ENCODE data around the gene SPATS2. TPM values are rescaled to one million over a fixed set of nuclear protein-coding genes. Genes with fewer than 3 reads are reported as not detected.

SPATS2 gene
- total and polyA plus RNA-seq, 10 of the 15 experiments (the other 5 are each of a cell fraction or from before 2014, with no cell fraction given): 9.0 to 54.2 (median 27.5) TPM

DNA sequence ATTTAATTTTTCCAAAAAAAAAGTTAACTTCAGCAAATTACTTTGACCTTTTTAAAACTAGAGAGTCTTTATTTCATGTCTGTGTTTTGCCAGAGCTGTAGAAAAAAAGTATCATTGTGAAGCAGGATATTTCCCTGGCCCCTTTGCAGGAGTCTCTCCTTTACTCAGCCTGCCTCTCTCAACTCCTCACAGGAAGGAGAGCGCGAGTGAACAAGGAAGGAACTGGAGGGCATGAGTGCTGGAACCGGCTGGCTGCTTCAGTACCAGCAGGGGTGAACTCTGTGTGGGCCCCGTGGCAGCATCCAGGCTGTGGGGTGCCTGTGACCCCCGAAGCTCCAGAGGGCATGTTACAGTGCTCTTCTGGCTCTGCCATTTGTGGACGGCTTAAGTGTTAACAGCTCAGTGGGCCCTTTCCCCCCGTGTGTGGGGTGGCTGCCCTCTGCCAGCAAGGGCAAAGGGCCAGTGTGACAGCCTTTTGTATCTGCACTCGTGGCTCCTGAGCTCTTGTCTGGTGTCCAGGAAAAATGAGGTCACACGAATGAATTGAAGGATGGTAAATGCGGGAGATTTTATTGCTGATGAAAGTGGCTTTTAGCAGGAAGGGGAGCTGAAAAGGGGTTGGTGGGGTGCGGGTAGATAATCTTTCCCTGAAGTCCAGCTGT is 95.0 kb downstream of the SPATS2 start (continued):
- TF ChIP-seq, protein P1, sequence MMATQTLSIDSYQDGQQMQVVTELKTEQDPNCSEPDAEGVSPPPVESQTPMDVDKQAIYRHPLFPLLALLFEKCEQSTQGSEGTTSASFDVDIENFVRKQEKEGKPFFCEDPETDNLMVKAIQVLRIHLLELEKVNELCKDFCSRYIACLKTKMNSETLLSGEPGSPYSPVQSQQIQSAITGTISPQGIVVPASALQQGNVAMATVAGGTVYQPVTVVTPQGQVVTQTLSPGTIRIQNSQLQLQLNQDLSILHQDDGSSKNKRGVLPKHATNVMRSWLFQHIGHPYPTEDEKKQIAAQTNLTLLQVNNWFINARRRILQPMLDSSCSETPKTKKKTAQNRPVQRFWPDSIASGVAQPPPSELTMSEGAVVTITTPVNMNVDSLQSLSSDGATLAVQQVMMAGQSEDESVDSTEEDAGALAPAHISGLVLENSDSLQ (IDR thresholded peaks at IDR 0.05): no peak
- TF ChIP-seq JUND (IDR thresholded peaks at IDR 0.05; ENCODE audit: low read depth, low read length) (no peak), CHD2 (IDR thresholded peaks at IDR 0.05; ENCODE audit: borderline replicate concordance, low read depth, low read length) (no peak), SPI1 (IDR thresholded peaks at IDR 0.05; ENCODE audit: borderline replicate concordance, insufficient read depth, low read depth, low read length) (no peak), RCOR1 (conservative IDR thresholded peaks at IDR 0.05; ENCODE audit: low read depth, low read length) (no peak), EZH2 (IDR thresholded peaks at IDR 0.05; ENCODE audit: borderline replicate concordance, control insufficient read depth, low read depth, low read length) (no peak)
- TF ChIP-seq, protein P2, sequence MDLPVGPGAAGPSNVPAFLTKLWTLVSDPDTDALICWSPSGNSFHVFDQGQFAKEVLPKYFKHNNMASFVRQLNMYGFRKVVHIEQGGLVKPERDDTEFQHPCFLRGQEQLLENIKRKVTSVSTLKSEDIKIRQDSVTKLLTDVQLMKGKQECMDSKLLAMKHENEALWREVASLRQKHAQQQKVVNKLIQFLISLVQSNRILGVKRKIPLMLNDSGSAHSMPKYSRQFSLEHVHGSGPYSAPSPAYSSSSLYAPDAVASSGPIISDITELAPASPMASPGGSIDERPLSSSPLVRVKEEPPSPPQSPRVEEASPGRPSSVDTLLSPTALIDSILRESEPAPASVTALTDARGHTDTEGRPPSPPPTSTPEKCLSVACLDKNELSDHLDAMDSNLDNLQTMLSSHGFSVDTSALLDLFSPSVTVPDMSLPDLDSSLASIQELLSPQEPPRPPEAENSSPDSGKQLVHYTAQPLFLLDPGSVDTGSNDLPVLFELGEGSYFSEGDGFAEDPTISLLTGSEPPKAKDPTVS (IDR thresholded peaks at IDR 0.05; ENCODE audit: low read depth, low read length): no peak

DNA sequence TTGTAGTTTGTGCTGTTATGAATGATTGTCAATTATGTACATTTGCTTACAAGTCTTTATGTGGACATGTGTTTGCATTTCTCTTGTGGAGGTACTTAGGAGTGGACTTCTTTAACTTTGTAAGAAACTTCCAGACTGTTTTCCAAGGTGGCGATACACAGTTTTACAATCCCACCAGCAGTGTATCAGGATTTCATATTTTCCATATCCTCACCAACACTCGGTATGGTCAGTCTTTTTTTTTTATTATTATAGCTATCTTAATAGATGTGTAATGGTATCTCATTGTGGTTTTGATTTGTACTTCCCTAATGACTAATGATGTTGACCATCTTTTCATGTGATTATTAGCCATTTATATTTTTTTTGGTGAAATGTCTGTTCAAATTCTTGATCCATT is 97.9 kb downstream of the SPATS2 start:
- H4K20me1 ChIP-seq (ENCODE audit: control insufficient read depth, insufficient read depth): no peaks in the 10 kb centered on the region
- H3K79me2 ChIP-seq (ENCODE audit: control insufficient read depth, insufficient read depth, low read length): no peaks in the 10 kb centered on the region; the same call in none of the 2 replicates
- H3K4me2 ChIP-seq (ENCODE audit: control insufficient read depth, insufficient read depth): no peak overlapping the region
- in situ Hi-C loops (cut with MboI) (no loop called here), intact Hi-C loops (cut with micrococcal nuclease; ENCODE audit: unreplicated experiment) (no loop called here)
- no TSS peak for BruUV-seq (replicated peaks)
- DNase-seq (ENCODE audit: low read depth, low spot score) (no peak), ATAC-seq (no peak), FAIRE-seq (no peak)
- ChIA-PET SMC1A (ENCODE audit: uncharacterized antibody, unreplicated experiment) (interaction anchor here (1.0 kb wide), 1 partner anchor 106 kb away, joined by 4 read pairs; no protein-coding TSS in a partner anchor), POLR2A (interaction anchor here (0.5 to 0.7 kb wide), 5 partner anchors 13 to 112 kb away, joined by 4 to 5 read pairs (median 4); no protein-coding TSS in a partner anchor), CTCF (interaction anchor here (1.1 kb wide), 1 partner anchor 49 kb away, joined by 3 read pairs; no protein-coding TSS in a partner anchor), RAD21 (ENCODE audit: unreplicated experiment) (no interaction called here)
- H3K4me1 ChIP-seq (ENCODE audit: control insufficient read depth, insufficient read depth, low read length): no peaks in the 10 kb centered on the region
- H3K4me3 ChIP-seq: no peak overlapping the region
- WGBS (ENCODE audit: insufficient coverage, insufficient replicate concordance, low lambda C conversion rate, missing lambda C conversion rate): 100% methylated on average over 2 of the region's 2 CpGs
- H3K36me3 ChIP-seq (ENCODE audit: control insufficient read depth in 2 of 2, insufficient read depth in 2 of 2, low read length in 1 of 2): peaks cover 4 to 13% of the 10 kb centered on the region in 2 experiments
- H3K27me3 ChIP-seq (replicated peaks in 1 of 2; ENCODE audit: control insufficient read depth in 2 of 2, insufficient read depth in 2 of 2, low read length in 1 of 2): no peaks in the 10 kb centered on the region
- H3K9ac ChIP-seq (ENCODE audit: control insufficient read depth, insufficient read depth, low read length): no peak overlapping the region
- H3K9me3 ChIP-seq (replicated peaks; ENCODE audit: control insufficient read depth, insufficient read depth, low read length): no peaks in the 10 kb centered on the region; the same call in 2 of the 3 replicates
- no peak overlapping the region for H3K27ac ChIP-seq (ENCODE audit: control insufficient read depth, insufficient read depth)
- no peak overlapping the region for H2AFZ ChIP-seq (ENCODE audit: control insufficient read depth, low read depth, low read length)
- TF ChIP-seq, protein P3, sequence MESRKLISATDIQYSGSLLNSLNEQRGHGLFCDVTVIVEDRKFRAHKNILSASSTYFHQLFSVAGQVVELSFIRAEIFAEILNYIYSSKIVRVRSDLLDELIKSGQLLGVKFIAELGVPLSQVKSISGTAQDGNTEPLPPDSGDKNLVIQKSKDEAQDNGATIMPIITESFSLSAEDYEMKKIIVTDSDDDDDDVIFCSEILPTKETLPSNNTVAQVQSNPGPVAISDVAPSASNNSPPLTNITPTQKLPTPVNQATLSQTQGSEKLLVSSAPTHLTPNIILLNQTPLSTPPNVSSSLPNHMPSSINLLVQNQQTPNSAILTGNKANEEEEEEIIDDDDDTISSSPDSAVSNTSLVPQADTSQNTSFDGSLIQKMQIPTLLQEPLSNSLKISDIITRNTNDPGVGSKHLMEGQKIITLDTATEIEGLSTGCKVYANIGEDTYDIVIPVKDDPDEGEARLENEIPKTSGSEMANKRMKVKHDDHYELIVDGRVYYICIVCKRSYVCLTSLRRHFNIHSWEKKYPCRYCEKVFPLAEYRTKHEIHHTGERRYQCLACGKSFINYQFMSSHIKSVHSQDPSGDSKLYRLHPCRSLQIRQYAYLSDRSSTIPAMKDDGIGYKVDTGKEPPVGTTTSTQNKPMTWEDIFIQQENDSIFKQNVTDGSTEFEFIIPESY (IDR thresholded peaks at IDR 0.05): no peak
- TF ChIP-seq, protein P4, sequence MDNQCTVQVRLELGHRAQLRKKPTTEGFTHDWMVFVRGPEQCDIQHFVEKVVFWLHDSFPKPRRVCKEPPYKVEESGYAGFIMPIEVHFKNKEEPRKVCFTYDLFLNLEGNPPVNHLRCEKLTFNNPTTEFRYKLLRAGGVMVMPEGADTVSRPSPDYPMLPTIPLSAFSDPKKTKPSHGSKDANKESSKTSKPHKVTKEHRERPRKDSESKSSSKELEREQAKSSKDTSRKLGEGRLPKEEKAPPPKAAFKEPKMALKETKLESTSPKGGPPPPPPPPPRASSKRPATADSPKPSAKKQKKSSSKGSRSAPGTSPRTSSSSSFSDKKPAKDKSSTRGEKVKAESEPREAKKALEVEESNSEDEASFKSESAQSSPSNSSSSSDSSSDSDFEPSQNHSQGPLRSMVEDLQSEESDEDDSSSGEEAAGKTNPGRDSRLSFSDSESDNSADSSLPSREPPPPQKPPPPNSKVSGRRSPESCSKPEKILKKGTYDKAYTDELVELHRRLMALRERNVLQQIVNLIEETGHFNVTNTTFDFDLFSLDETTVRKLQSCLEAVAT (IDR thresholded peaks at IDR 0.05): no peak
- TF ChIP-seq SIN3A (IDR thresholded peaks at IDR 0.05; ENCODE audit: low read depth, low read length) (no peak), TAF1 (IDR thresholded peaks at IDR 0.05; ENCODE audit: borderline replicate concordance, low read depth, low read length) (no peak)
- TF ChIP-seq, protein P1 (IDR thresholded peaks at IDR 0.05): no peak
